Stomach (tissue), 9 donors: ENCODE measurements around the gene ZNF132. TPM values are rescaled to one million over a fixed set of nuclear protein-coding genes. Genes with fewer than 3 reads are reported as not detected.

Experiments
- DNase-seq, 2 donors: peaks; one replicate each; pipeline versions ENCODE4 v3.0.0 to v3.0.0-alpha.2; 2013 to 2019
- H3K27ac ChIP-seq, 5 donors: fragments of 200-600 bp in 4 of 5; sonication (generic) in 4 of 5; one replicate each; pipeline ENCODE4 v1.5.1; 2013 to 2019; ENCODE audit warnings: mild to moderate bottlenecking in 1 of 5, moderate library complexity in 1 of 5
- H3K27me3 ChIP-seq, 3 donors: fragments of 200-600 bp; sonication (generic); one replicate each; pipeline ENCODE4 v1.5.1; 2017 to 2019; ENCODE audit warnings: mixed run types in 1 of 3
- H3K36me3 ChIP-seq, 4 donors: fragments of 200-600 bp; sonication (generic); 1 replicate in 3 of 4; 2 replicates in 1 of 4; pipeline ENCODE4 v1.5.1; 2016 to 2019
- H3K4me1 ChIP-seq, 4 donors: fragments of 200-600 bp; sonication (generic); one replicate each; pipeline ENCODE4 v1.5.1; 2016 to 2019
- H3K4me3 ChIP-seq, 4 donors: fragments of 200-600 bp; sonication (generic) in 3 of 4; one replicate each; pipeline ENCODE4 v1.5.1; 2016 to 2019; ENCODE audit warnings: mild to moderate bottlenecking in 1 of 4
- H3K9me3 ChIP-seq, 4 donors: fragments of 200-600 bp; sonication (generic); one replicate each; pipeline ENCODE4 v1.5.1; 2016 to 2019
- EP300 ChIP-seq: sonication (generic); formaldehyde crosslinking; IDR thresholded peaks from one replicate; pipeline ENCODE4 v1.6.1; 2017; ENCODE audit warnings: antibody characterized with exemption
- POLR2A ChIP-seq, 4 donors: fragments of 450-650 bp; IDR thresholded peaks; one replicate each; pipeline ENCODE4 v1.6.1; 2016; ENCODE audit warnings: antibody characterized with exemption in 4 of 4, control low read depth in 2 of 4, mild to moderate bottlenecking in 1 of 4, moderate library complexity in 1 of 4
- POLR2AphosphoS5 ChIP-seq, 3 donors: sonication (generic); formaldehyde crosslinking; IDR thresholded peaks; one replicate each; pipeline ENCODE4 v1.6.1; 2016; ENCODE audit warnings: antibody characterized with exemption in 3 of 3
- WGBS, 5 donors: extraction: QIAGEN DNeasy Blood & Tissue Kit in 3 of 5; methylation state at CpG; one replicate each; pipeline versions ENCODE4 v1.1.5 to v1.1.7; 2013 to 2018; 5-methylcytosine and 5-hydroxymethylcytosine counted together
- intact Hi-C: fragments of 100-400 bp; cut with DNase I; formaldehyde crosslinking; loops from one replicate; pipeline ENCODE4 v1.15.1; 2023; ENCODE audit warnings: low total_unique reads
- polyA plus RNA-seq, 3 donors: library from polyadenylated mRNA; stranded (reverse); fragments of 200-250 nt; gene quantifications; one replicate each; pipeline ENCODE4 v1.2.3, GENCODE V29; 2013
- total RNA-seq, 5 donors: library from RNA; depleted of rRNA; stranded (reverse); fragments of >200 nt; gene quantifications; one replicate each; pipeline versions ENCODE4 v1.1.0 to v1.2.3, GENCODE V29; 2014 to 2016
- TF ChIP-seq, protein P1 (sequence below), 7 experiments: fragments of 450-650 bp in 4 of 7; fragments of 200-600 bp in 3 of 7; sonication (generic) in 3 of 7; IDR thresholded peaks; one replicate each; pipeline ENCODE4 v1.5.1; 2016 to 2019; ENCODE audit warnings: antibody characterized with exemption in 7 of 7, control low read depth in 2 of 7, mild to moderate bottlenecking in 1 of 7
- donor health status: healthy with polysubstance abuse.
- donor health status: Bipolar disorder and iron deficiency.
- donor health status: healthy.

ZNF132 gene
- total and polyA plus RNA-seq, 8 donors = 0.68 to 8.9 (median 4.6) TPM

- Histone ChIP-seq H3K4me1 (peaks cover 10 to 19% (median 16%) of the 10 kb centered on the region in 4 donors), H3K27ac (no peak overlapping the region), H3K27me3 (no peaks in the 10 kb centered on the region), H3K9me3 (no peaks in the 10 kb centered on the region), H3K36me3 (peaks cover 7 to 47% (median 40%) of the 10 kb centered on the region in 4 donors), H3K4me3 (no peak overlapping the region)
- no peak for TF ChIP-seq EP300
- DNase-seq = no peak
- WGBS, 5 donors = 91 to 97% (median 94%) methylated on average over 13 to 20 of the region's 20 CpGs
- intact Hi-C loops = no loop called here
Measured at GRCh38 chr19:58480481-58480830, 40.5 kb upstream of the ZNF132 start.

DNA sequence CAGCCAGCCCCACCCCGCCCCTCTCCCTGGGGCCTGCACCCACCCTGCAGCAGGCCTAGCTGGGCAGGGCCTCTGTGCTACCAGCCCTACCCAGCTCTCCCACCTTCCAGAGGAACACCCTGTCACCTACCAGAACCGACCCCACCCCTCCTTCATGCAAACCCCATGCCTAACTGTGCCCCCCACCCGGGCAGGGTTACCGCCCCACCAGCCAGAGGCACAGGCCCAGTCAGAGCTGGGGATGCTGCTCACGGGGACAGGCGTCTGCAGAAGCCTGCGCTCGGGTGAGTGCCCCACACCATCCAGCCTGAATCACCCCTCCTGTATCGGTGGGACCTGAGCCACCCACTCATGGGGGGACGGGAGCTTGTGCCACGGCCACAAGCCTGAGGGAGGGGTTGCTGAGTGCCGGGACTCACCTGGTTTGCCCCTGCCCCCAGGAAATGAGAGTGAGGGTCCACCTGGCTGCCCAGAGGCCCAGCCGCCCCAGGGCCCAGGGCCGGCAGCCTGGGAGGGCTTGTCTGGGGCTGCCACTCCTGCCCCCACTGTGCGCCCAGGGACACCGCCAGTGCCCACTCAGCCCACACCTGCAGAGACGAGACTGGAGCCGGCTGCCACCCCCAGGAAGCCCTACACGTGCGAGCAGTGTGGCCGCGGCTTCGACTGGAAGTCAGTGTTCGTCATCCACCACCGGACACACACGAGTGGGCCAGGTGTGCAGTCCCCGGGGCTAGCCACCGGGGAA lies 40.0 kb upstream of the ZNF132 start:
- TF ChIP-seq POLR2AphosphoS5 (IDR thresholded peaks at IDR 0.05) (no peak), POLR2A (IDR thresholded peaks at IDR 0.05) (no peak), EP300 (no peak)
- TF ChIP-seq, protein P1, sequence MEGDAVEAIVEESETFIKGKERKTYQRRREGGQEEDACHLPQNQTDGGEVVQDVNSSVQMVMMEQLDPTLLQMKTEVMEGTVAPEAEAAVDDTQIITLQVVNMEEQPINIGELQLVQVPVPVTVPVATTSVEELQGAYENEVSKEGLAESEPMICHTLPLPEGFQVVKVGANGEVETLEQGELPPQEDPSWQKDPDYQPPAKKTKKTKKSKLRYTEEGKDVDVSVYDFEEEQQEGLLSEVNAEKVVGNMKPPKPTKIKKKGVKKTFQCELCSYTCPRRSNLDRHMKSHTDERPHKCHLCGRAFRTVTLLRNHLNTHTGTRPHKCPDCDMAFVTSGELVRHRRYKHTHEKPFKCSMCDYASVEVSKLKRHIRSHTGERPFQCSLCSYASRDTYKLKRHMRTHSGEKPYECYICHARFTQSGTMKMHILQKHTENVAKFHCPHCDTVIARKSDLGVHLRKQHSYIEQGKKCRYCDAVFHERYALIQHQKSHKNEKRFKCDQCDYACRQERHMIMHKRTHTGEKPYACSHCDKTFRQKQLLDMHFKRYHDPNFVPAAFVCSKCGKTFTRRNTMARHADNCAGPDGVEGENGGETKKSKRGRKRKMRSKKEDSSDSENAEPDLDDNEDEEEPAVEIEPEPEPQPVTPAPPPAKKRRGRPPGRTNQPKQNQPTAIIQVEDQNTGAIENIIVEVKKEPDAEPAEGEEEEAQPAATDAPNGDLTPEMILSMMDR (IDR thresholded peaks at IDR 0.05) = no peak
- intact Hi-C loops = no loop called here

GRCh38 chr19:58479303-58479702 lies 39.4 kb upstream of the ZNF132 start:
- WGBS, 5 donors = 84 to 88% (median 87%) methylated on average over 7 of the region's 7 CpGs
- intact Hi-C loops = no loop called here
- no peak for DNase-seq
- Histone ChIP-seq H3K36me3 (peaks cover 7 to 47% (median 40%) of the 10 kb centered on the region in 4 donors), H3K9me3 (no peaks in the 10 kb centered on the region), H3K27ac (no peak overlapping the region), H3K4me1 (peaks cover 18 to 30% (median 25%) of the 10 kb centered on the region in 4 donors), H3K27me3 (no peaks in the 10 kb centered on the region), H3K4me3 (no peak overlapping the region)
- TF ChIP-seq POLR2AphosphoS5 (IDR thresholded peaks at IDR 0.05) = no peak
- no peak for TF ChIP-seq POLR2A (IDR thresholded peaks at IDR 0.05)
- TF ChIP-seq, protein P1 (IDR thresholded peaks at IDR 0.05) = no peak
- TF ChIP-seq EP300 = no peak

More for the DNA sequence above, 40.0 kb upstream of the ZNF132 start:
- no peak for DNase-seq
- no peak overlapping the region for H3K27ac ChIP-seq
- peaks cover 15 to 24% (median 22%) of the 10 kb centered on the region in 4 donors for H3K4me1 ChIP-seq
- H3K36me3 ChIP-seq = peaks cover 7 to 47% (median 40%) of the 10 kb centered on the region in 4 donors
- no peak overlapping the region for H3K4me3 ChIP-seq
- H3K27me3 ChIP-seq = no peaks in the 10 kb centered on the region
- 85 to 95% (median 90%) methylated on average over 18 to 28 of the region's 28 CpGs for WGBS, 5 donors
- no peaks in the 10 kb centered on the region for H3K9me3 ChIP-seq

- intact Hi-C loops = no loop called here
- WGBS, 5 donors = 92 to 100% (median 100%) methylated on average over 1 of the region's 1 CpG
- H3K4me1 ChIP-seq = peaks cover 18 to 31% (median 23%) of the 10 kb centered on the region in 4 donors
- H3K4me3 ChIP-seq = no peak overlapping the region
- peak overlapping the region in 2 of 5 donors; percentile 87 to 93 for H3K27ac ChIP-seq
- TF ChIP-seq EP300 = no peak
- TF ChIP-seq POLR2A (IDR thresholded peaks at IDR 0.05) = no peak
- TF ChIP-seq, protein P1 (IDR thresholded peaks at IDR 0.05) = no peak
- TF ChIP-seq POLR2AphosphoS5 (IDR thresholded peaks at IDR 0.05) = no peak
- H3K27me3 ChIP-seq = no peaks in the 10 kb centered on the region
- no peaks in the 10 kb centered on the region for H3K9me3 ChIP-seq
- no peak for DNase-seq
- peaks cover 9 to 57% (median 47%) of the 10 kb centered on the region in 4 donors for H3K36me3 ChIP-seq
Measured at GRCh38 chr19:58477871-58478270, 37.9 kb upstream of the ZNF132 start.

DNA sequence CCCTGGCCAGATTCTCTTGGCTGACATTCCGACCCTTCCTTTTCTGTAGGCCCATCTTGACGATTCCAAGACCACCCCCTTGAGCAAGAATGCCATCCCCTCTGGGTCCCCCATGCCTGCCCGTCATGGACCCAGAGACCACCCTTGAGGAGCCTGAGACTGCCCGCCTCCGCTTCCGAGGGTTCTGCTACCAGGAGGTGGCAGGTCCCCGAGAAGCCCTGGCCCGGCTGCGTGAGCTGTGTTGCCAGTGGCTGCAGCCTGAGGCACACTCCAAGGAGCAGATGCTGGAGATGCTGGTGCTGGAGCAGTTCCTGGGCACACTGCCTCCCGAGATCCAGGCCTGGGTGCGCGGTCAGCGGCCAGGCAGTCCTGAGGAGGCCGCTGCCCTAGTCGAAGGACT lies 37.2 kb upstream of the ZNF132 start:
- Histone ChIP-seq H3K27me3 (no peaks in the 10 kb centered on the region), H3K4me1 (peaks cover 18 to 31% (median 23%) of the 10 kb centered on the region in 4 donors), H3K4me3 (peak overlapping the region in 3 of 4 donors; percentile 53 to 72 (median 66)), H3K27ac (peak overlapping the region in 4 of 5 donors; percentile 87 to 93 (median 91)), H3K36me3 (peaks cover 16 to 62% (median 52%) of the 10 kb centered on the region in 4 donors), H3K9me3 (no peaks in the 10 kb centered on the region)
- intact Hi-C loops = no loop called here
- no peak for DNase-seq
- TF ChIP-seq POLR2AphosphoS5 (IDR thresholded peaks at IDR 0.05) = no peak
- TF ChIP-seq EP300 = no peak
- TF ChIP-seq, protein P1 (IDR thresholded peaks at IDR 0.05) = no peak
- no peak for TF ChIP-seq POLR2A (IDR thresholded peaks at IDR 0.05)
- WGBS, 5 donors = 84 to 94% (median 89%) methylated on average over 9 to 15 of the region's 15 CpGs
